ENCODE data around the gene ZNF512B.
A peak's percentile ranks its signal among the peaks of the same experiment; 100 is the strongest.
"Not testable (repeated sequence)": the region's sequence is repeated elsewhere in the genome, so short reads cannot be mapped to it uniquely, and the experiment has no call there.

The ZNF512B gene

GRCh38 chr20:63982937-63983336, 13.2 kb upstream of the ZNF512B start:
- intact Hi-C loops (cut with micrococcal nuclease), result loop anchor here (5.0 kb wide), 1 partner anchor 139 kb away; no protein-coding TSS in a partner anchor
- H3K36me3 Mint-ChIP-seq (ENCODE audit: low read depth), result peaks cover 59% of the 10 kb centered on the region
- peaks cover 42% of the 10 kb centered on the region for H3K4me1 Mint-ChIP-seq (ENCODE audit: low read depth)
- no peak overlapping the region for H3K27ac Mint-ChIP-seq
- H3K27me3 Mint-ChIP-seq, result no peaks in the 10 kb centered on the region
- H3K4me3 Mint-ChIP-seq, result no peak overlapping the region
- no peaks in the 10 kb centered on the region for H3K9me3 Mint-ChIP-seq

- Mint-ChIP-seq H3K4me1 (ENCODE audit: low read depth) (peaks cover 59% of the 10 kb centered on the region), H3K9me3 (no peaks in the 10 kb centered on the region), H3K36me3 (ENCODE audit: low read depth) (peaks cover 44% of the 10 kb centered on the region), H3K27me3 (peaks cover 3% of the 10 kb centered on the region), H3K4me3 (peak within 1 kb of the TSS; percentile 81), H3K27ac (peak within 1 kb of the TSS; percentile 85)
- intact Hi-C loops (cut with micrococcal nuclease), result loop anchor here (2.0 to 5.0 kb wide), 2 partner anchors 82 to 141 kb away; partner anchors contain the start of gene TCEA2
These were observed 11.3 kb upstream of the ZNF512B start, which contains the start of gene PRPF6 for GRCh38 chr20:63980806-63981728. PRPF6 (plus strand) TSS chr20:63981132; CDS start chr20:63981246, 114 bp downstream.

GRCh38 chr20:63980317-63980805, 10.6 kb upstream of the ZNF512B start:
- peaks cover 61% of the 10 kb centered on the region for H3K4me1 Mint-ChIP-seq (ENCODE audit: low read depth)
- peaks cover 44% of the 10 kb centered on the region for H3K36me3 Mint-ChIP-seq (ENCODE audit: low read depth)
- intact Hi-C loops (cut with micrococcal nuclease), result loop anchor here (2.0 to 5.0 kb wide), 2 partner anchors 82 to 142 kb away; partner anchors contain the start of gene TCEA2

GRCh38 chr20:63979557-63980316, 10.0 kb upstream of the ZNF512B start, which contains the start of gene SAMD10:
SAMD10 (minus strand) TSS chr20:63979642; CDS start chr20:63979467, 175 bp downstream.
- Mint-ChIP-seq H3K4me3 (peak within 1 kb of the TSS; percentile 81), H3K4me1 (ENCODE audit: low read depth) (peaks cover 61% of the 10 kb centered on the region), H3K36me3 (ENCODE audit: low read depth) (peaks cover 38% of the 10 kb centered on the region), H3K9me3 (no peaks in the 10 kb centered on the region), H3K27ac (peak within 1 kb of the TSS; percentile 85), H3K27me3 (peaks cover 5% of the 10 kb centered on the region)
- intact Hi-C loops (cut with micrococcal nuclease), result loop anchor here (2.0 to 5.0 kb wide), 2 partner anchors 83 to 143 kb away; partner anchors contain the start of gene TCEA2

More at GRCh38 chr20:63980317-63980805, 10.6 kb upstream of the ZNF512B start:
- peaks cover 5% of the 10 kb centered on the region for H3K27me3 Mint-ChIP-seq
- peak overlapping the region; percentile 85 for H3K27ac Mint-ChIP-seq
- peak overlapping the region; percentile 81 for H3K4me3 Mint-ChIP-seq
- H3K9me3 Mint-ChIP-seq, result no peaks in the 10 kb centered on the region

DNA sequence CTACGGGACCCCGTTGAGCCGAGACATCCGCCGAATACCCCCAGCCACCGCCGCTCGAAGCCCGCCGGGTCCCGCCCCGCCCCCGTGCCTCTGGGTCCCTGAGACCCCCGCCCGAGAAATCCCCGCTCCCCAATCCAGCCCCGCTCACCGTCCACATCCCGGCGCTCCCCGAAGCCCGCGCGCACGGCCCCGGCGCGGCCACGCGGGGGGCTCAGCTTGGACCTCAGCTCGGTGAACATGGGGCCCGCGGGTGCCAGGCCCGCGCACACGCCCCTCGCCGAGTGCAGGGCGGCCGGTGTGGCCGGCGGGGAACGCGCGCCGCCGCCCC, 9.5 kb upstream of the ZNF512B start:
- Mint-ChIP-seq H3K4me1 (ENCODE audit: low read depth) (peaks cover 62% of the 10 kb centered on the region), H3K9me3 (no peaks in the 10 kb centered on the region), H3K4me3 (peak overlapping the region; percentile 69), H3K36me3 (ENCODE audit: low read depth) (peaks cover 33% of the 10 kb centered on the region), H3K27ac (peak overlapping the region; percentile 67), H3K27me3 (peaks cover 5% of the 10 kb centered on the region)
- intact Hi-C loops (cut with micrococcal nuclease), result no loop called here

GRCh38 chr20:63978319-63979228, 8.8 kb upstream of the ZNF512B start:
- Mint-ChIP-seq H3K27ac (peak overlapping the region; percentile 67), H3K27me3 (peaks cover 5% of the 10 kb centered on the region), H3K4me3 (peak overlapping the region; percentile 69), H3K9me3 (no peaks in the 10 kb centered on the region), H3K36me3 (ENCODE audit: low read depth) (peaks cover 27% of the 10 kb centered on the region), H3K4me1 (ENCODE audit: low read depth) (peaks cover 68% of the 10 kb centered on the region)
- intact Hi-C loops (cut with micrococcal nuclease), result no loop called here

GRCh38 chr20:63977739-63978276, 8.1 kb upstream of the ZNF512B start:
- Mint-ChIP-seq H3K4me1 (ENCODE audit: low read depth) (peaks cover 68% of the 10 kb centered on the region), H3K36me3 (ENCODE audit: low read depth) (peaks cover 19% of the 10 kb centered on the region), H3K27ac (peak overlapping the region; percentile 67), H3K9me3 (no peaks in the 10 kb centered on the region), H3K27me3 (peaks cover 12% of the 10 kb centered on the region), H3K4me3 (no peak overlapping the region)
- intact Hi-C loops (cut with micrococcal nuclease), result no loop called here

DNA sequence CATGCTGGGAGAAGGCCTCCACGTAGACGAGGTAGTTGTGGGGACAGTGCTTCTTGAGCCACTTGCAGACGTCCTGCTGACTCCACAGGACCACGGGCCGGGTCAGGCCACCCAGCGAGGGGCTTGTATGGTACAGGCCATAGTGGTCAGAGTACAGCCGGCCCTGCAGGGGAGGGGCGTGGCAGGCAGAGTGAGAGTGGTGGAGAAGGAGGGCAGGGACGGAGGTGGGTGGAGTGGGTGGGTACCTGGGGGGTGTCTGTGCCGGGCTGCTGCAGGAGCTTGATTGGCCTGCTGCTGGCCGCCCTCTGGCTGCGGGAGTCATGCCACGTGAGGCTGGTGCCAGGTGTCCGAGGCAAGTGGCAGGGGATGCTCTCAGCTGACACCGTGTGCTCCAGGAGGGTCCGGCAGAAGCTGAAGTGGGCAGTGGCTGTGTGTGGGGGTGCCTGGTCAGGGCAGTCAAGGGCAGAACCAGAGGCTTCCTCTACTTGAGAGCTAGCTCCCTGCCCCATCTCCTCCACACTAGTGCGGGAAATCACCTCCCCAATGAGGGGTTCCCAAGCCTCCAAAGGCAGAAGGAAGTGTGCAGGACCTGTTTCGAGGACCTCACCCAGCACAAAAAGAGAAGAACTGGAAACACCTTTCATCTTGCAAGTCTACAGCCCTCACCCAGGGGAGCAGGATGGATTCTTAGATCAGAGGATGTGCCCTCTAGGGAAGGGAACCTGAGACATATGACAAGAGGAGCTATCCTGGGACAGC, 7.4 kb upstream of the ZNF512B start:
- Mint-ChIP-seq H3K27ac (no peak overlapping the region), H3K36me3 (ENCODE audit: low read depth) (peaks cover 12% of the 10 kb centered on the region), H3K4me1 (ENCODE audit: low read depth) (peaks cover 61% of the 10 kb centered on the region), H3K4me3 (no peak overlapping the region), H3K9me3 (no peaks in the 10 kb centered on the region), H3K27me3 (peaks cover 16% of the 10 kb centered on the region)
- intact Hi-C loops (cut with micrococcal nuclease), result no loop called here

DNA sequence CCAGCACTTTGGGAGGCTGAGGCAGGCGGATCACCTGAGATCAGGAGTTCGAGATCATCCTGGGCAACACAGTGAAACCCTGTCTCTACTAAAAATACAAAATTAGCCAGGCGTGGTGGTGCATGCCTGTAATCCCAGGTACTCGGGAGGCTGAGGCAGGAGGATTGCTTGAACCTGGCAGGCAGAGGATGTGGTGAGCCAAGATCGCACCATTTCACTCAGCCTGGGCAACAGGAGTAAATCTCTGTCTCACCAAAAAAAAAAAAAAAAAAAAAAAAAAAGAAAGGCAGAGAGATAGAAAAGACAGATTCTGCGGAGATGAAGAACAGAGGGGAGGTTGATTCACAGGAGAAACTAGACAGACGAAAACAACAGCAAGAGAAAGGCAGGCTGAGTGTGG, 6.8 kb upstream of the ZNF512B start:
- intact Hi-C loops (cut with micrococcal nuclease), result not testable (repeated sequence)

GRCh38 chr20:63974402-63975200, 4.9 kb upstream of the ZNF512B start:
- H3K4me3 Mint-ChIP-seq, result no peak overlapping the region
- peaks cover 41% of the 10 kb centered on the region for H3K4me1 Mint-ChIP-seq (ENCODE audit: low read depth)
- H3K27ac Mint-ChIP-seq, result peak overlapping the region; percentile 38
- intact Hi-C loops (cut with micrococcal nuclease), result loop anchor here (5.0 kb wide), 3 partner anchors 62 to 537 kb away; partner anchors contain the start of gene PTK6
- no peaks in the 10 kb centered on the region for H3K9me3 Mint-ChIP-seq
- peaks cover 28% of the 10 kb centered on the region for H3K27me3 Mint-ChIP-seq
- H3K36me3 Mint-ChIP-seq (ENCODE audit: low read depth), result peaks cover 12% of the 10 kb centered on the region

More for the DNA sequence above, 6.8 kb upstream of the ZNF512B start:
- H3K4me3 Mint-ChIP-seq, H3K27ac Mint-ChIP-seq, H3K9me3 Mint-ChIP-seq: not testable (repeated sequence)
- peaks cover 12% of the 10 kb centered on the region for H3K36me3 Mint-ChIP-seq (ENCODE audit: low read depth)
- H3K4me1 Mint-ChIP-seq (ENCODE audit: low read depth), result peaks cover 55% of the 10 kb centered on the region
- peaks cover 16% of the 10 kb centered on the region for H3K27me3 Mint-ChIP-seq

GRCh38 chr20:63973636-63974401, 4.1 kb upstream of the ZNF512B start:
- H3K4me1 Mint-ChIP-seq (ENCODE audit: low read depth), result peaks cover 43% of the 10 kb centered on the region
- H3K36me3 Mint-ChIP-seq (ENCODE audit: low read depth), result peaks cover 12% of the 10 kb centered on the region
- intact Hi-C loops (cut with micrococcal nuclease), result loop anchor here (5.0 kb wide), 3 partner anchors 62 to 537 kb away; partner anchors contain the start of gene PTK6
- H3K27ac Mint-ChIP-seq, result peak overlapping the region; percentile 38
- no peak overlapping the region for H3K4me3 Mint-ChIP-seq
- H3K27me3 Mint-ChIP-seq, result peaks cover 30% of the 10 kb centered on the region
- H3K9me3 Mint-ChIP-seq, result no peaks in the 10 kb centered on the region

Measured in dendritic cell treated with granulocyte-macrophage colony-stimulating factor and Interleukin-4, amounts not matched to agents 40 ng/mL and 50 ng/mL, for 4 days (primary cell).